ENCODE data around the gene TASP1. TPM values are rescaled to one million over a fixed set of nuclear protein-coding genes. Genes with fewer than 3 reads are reported as not detected.

TASP1 gene
- total RNA-seq, 2 donors from 2014 or later: 5.2 to 7.2 TPM

- DNase-seq (ENCODE audit: low spot score): no peak
- TF ChIP-seq CTCF (IDR thresholded peaks at IDR 0.05): no peak
- no peaks in the 10 kb centered on the region for H3K27me3 ChIP-seq
- H3K36me3 ChIP-seq: no peaks in the 10 kb centered on the region
- no peaks in the 10 kb centered on the region for H3K4me1 ChIP-seq
- H3K9me3 ChIP-seq: no peaks in the 10 kb centered on the region
- no peak overlapping the region for H3K27ac ChIP-seq
- H3K4me3 ChIP-seq: no peak overlapping the region
Measured at GRCh38 chr20:13356591-13356990, 282.1 kb downstream of the TASP1 start.

GRCh38 chr20:13355941-13356486, 282.7 kb downstream of the TASP1 start:
- Histone ChIP-seq H3K4me1 (no peaks in the 10 kb centered on the region), H3K36me3 (no peaks in the 10 kb centered on the region), H3K27ac (no peak overlapping the region), H3K4me3 (no peak overlapping the region), H3K27me3 (no peaks in the 10 kb centered on the region), H3K9me3 (no peaks in the 10 kb centered on the region)
- no peak for TF ChIP-seq CTCF (IDR thresholded peaks at IDR 0.05)
- no peak for DNase-seq (ENCODE audit: low spot score)

GRCh38 chr20:13355411-13355810, 283.3 kb downstream of the TASP1 start:
- H3K4me1 ChIP-seq: no peaks in the 10 kb centered on the region
- H3K4me3 ChIP-seq: no peak overlapping the region
- no peaks in the 10 kb centered on the region for H3K36me3 ChIP-seq
- H3K27ac ChIP-seq: no peak overlapping the region
- no peaks in the 10 kb centered on the region for H3K9me3 ChIP-seq
- DNase-seq (ENCODE audit: low spot score): no peak
- H3K27me3 ChIP-seq: no peaks in the 10 kb centered on the region
- TF ChIP-seq CTCF (IDR thresholded peaks at IDR 0.05): no peak

- no peak for DNase-seq (ENCODE audit: low spot score)
- no peaks in the 10 kb centered on the region for H3K27me3 ChIP-seq
- H3K36me3 ChIP-seq: no peaks in the 10 kb centered on the region
- H3K27ac ChIP-seq: no peak overlapping the region
- no peak for TF ChIP-seq CTCF (IDR thresholded peaks at IDR 0.05)
- H3K4me3 ChIP-seq: no peak overlapping the region
- no peaks in the 10 kb centered on the region for H3K4me1 ChIP-seq
- H3K9me3 ChIP-seq: no peaks in the 10 kb centered on the region
Measured at GRCh38 chr20:13353261-13353945, 285.3 kb downstream of the TASP1 start.

- Histone ChIP-seq H3K4me1 (no peaks in the 10 kb centered on the region), H3K36me3 (no peaks in the 10 kb centered on the region), H3K4me3 (no peak overlapping the region), H3K27me3 (no peaks in the 10 kb centered on the region), H3K27ac (no peak overlapping the region), H3K9me3 (no peaks in the 10 kb centered on the region)
- no peak for TF ChIP-seq CTCF (IDR thresholded peaks at IDR 0.05)
- no peak for DNase-seq (ENCODE audit: low spot score)
Measured at GRCh38 chr20:13349235-13349604, 289.5 kb downstream of the TASP1 start.
